Activated T-helper 1 cell treated with anti-CD3 and anti-CD28 coated beads, Interleukin-12 subunit alpha, Interleukin-12 subunit beta, Interleukin-2, Interleukin-4 antibody, amounts not matched to agents 30 ng/mL and 10 ng/mL and 1 ng/mL, durations not matched to agents 14 hours and 24 hours and 36 hours (primary cell): Measurements from ENCODE around the gene MSRB2. TPM values are rescaled to one million over a fixed set of nuclear protein-coding genes. Genes with fewer than 3 reads are reported as not detected.

Experiments used
- DNase-seq: peaks from one replicate; pipeline ENCODE4 v3.0.0; 2021; ENCODE audit warnings: low spot score
- H3K27ac Mint-ChIP-seq: one replicate; pipeline ENCODE4 v1.8.0; 2021; ENCODE audit warnings: mild to moderate bottlenecking, mixed read lengths
- H3K27me3 Mint-ChIP-seq: one replicate; pipeline ENCODE4 v1.8.0; 2022; ENCODE audit warnings: mild to moderate bottlenecking, moderate library complexity, mixed read lengths; ENCODE audit not compliant: insufficient read depth
- H3K36me3 Mint-ChIP-seq: one replicate; pipeline ENCODE4 v1.8.0; 2021; ENCODE audit warnings: low read depth, mixed read lengths
- H3K4me1 Mint-ChIP-seq: one replicate; pipeline ENCODE4 v1.8.0; 2021; ENCODE audit warnings: low read depth, mixed read lengths
- H3K4me3 Mint-ChIP-seq: one replicate; pipeline ENCODE4 v1.8.0; 2021; ENCODE audit warnings: mild to moderate bottlenecking, moderate library complexity, mixed read lengths
- H3K9me3 Mint-ChIP-seq: one replicate; pipeline ENCODE4 v1.8.0; 2021; ENCODE audit warnings: mixed read lengths
- intact Hi-C: fragments of 100-400 bp; cut with micrococcal nuclease; formaldehyde crosslinking; loops from one replicate; pipeline ENCODE4 v1.15.1; 2024
- total RNA-seq: library from RNA; stranded (reverse); gene quantifications from 2 replicates; pipeline ENCODE4 v1.2.3, GENCODE V29; 2022

Gene MSRB2
- 3.0 and 4.0 TPM in 2 replicates for total RNA-seq

- Mint-ChIP-seq H3K9me3 (peaks cover 2% of the 10 kb centered on the region), H3K4me1 (peaks cover 36% of the 10 kb centered on the region), H3K27me3 (peaks cover 6% of the 10 kb centered on the region), H3K27ac (peak within 1 kb of the TSS; percentile 91), H3K4me3 (peak within 1 kb of the TSS; percentile 92), H3K36me3 (no peaks in the 10 kb centered on the region)
- intact Hi-C loops, result loop anchor here (2.0 to 10.0 kb wide), 8 partner anchors 347 to 1601 kb away; partner anchors contain the start of genes DNAJC1 and SPAG6
- peak; percentile 64 for DNase-seq
Measured at GRCh38 chr10:23095404-23095965, at the start of gene MSRB2. Gene MSRB2, plus strand, starts transcription at chr10:23095579. Its CDS starts 30 bp downstream, at chr10:23095609.

DNA sequence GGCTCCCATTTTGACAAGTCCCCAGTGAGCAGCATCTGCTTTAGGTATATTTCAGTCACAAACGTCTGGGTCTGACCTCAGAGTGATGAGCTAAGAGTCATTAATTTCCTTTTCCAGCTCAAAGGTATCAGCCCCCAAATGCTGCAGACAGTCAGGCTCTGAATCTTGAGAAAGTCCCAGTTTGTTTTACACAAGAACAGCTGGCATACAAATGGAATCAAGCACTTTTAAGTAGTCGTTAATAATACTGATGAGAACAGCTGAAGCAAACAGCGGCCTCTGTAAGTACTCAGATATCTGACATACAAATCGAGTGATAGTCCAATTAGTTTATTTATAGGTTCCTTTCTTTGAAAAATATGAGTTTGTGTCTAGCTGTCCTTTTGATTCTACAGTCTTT lies 49.4 kb upstream of the MSRB2 start:
- Mint-ChIP-seq H3K4me1 (no peaks in the 10 kb centered on the region), H3K9me3 (no peaks in the 10 kb centered on the region), H3K36me3 (no peaks in the 10 kb centered on the region), H3K4me3 (no peak overlapping the region), H3K27ac (no peak overlapping the region), H3K27me3 (peaks cover 11% of the 10 kb centered on the region)
- intact Hi-C loops, result no loop called here
- DNase-seq, result no peak

GRCh38 chr10:23047201-23048050 lies 48.0 kb upstream of the MSRB2 start:
- Mint-ChIP-seq H3K4me3 (no peak overlapping the region), H3K27ac (no peak overlapping the region), H3K4me1 (no peaks in the 10 kb centered on the region), H3K27me3 (peaks cover 11% of the 10 kb centered on the region), H3K9me3 (no peaks in the 10 kb centered on the region), H3K36me3 (no peaks in the 10 kb centered on the region)
- no peak for DNase-seq
- intact Hi-C loops, result no loop called here

DNA sequence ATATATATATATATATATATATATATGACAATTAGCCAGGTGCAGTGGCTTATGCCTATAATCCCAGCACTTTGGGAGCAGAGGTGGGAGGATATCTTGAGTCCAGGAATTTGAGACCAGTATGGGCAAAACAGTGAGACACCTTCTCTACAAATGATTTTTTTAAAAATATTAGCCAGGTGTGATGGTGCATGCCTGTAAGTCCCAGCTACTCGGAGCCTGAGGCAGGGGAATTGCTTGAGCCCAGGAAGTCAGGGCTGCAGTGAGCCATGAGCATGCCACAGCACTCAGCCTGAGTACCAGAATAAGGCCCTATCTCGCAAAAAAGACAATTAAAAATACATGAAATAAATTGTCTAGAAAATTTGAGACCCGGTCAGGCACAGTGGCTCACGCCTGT lies 47.2 kb upstream of the MSRB2 start:
- Mint-ChIP-seq H3K9me3 (no peaks in the 10 kb centered on the region), H3K27me3 (peaks cover 11% of the 10 kb centered on the region), H3K27ac (no peak overlapping the region), H3K4me3 (no peak overlapping the region), H3K36me3 (no peaks in the 10 kb centered on the region), H3K4me1 (no peaks in the 10 kb centered on the region)
- DNase-seq, result no peak
- intact Hi-C loops, result no loop called here

DNA sequence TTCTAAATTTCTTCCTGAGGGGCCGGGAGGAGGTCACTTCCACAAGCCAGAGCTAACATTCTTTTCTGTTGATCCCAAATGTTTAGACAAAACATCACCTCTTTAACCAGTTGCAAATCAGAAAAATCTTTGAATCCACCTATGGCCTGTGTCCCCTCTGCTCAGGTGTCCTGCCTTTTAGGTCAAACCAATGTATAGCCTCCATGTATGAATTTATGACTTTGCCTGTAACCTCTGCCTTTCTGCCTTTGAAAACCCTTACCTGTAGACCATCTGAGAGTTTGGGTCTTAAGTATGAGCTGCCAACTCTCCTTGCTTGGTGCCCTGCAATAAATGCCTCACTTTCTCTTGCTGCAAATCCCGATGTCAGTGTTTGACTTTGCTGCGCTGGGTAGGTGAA lies 44.1 kb upstream of the MSRB2 start:
- Mint-ChIP-seq H3K4me3 (no peak overlapping the region), H3K4me1 (no peaks in the 10 kb centered on the region), H3K27me3 (peaks cover 7% of the 10 kb centered on the region), H3K27ac (no peak overlapping the region), H3K9me3 (no peaks in the 10 kb centered on the region), H3K36me3 (no peaks in the 10 kb centered on the region)
- intact Hi-C loops, result no loop called here
- no peak for DNase-seq

- H3K4me1 Mint-ChIP-seq, result no peaks in the 10 kb centered on the region
- H3K4me3 Mint-ChIP-seq, result no peak overlapping the region
- intact Hi-C loops, result no loop called here
- H3K27me3 Mint-ChIP-seq, result peaks cover 7% of the 10 kb centered on the region
- H3K27ac Mint-ChIP-seq, result no peak overlapping the region
- DNase-seq, result no peak
- H3K36me3 Mint-ChIP-seq, result no peaks in the 10 kb centered on the region
- no peaks in the 10 kb centered on the region for H3K9me3 Mint-ChIP-seq
Measured at GRCh38 chr10:23051855-23052331, 43.5 kb upstream of the MSRB2 start.

- no peak for DNase-seq
- H3K4me1 Mint-ChIP-seq, result no peaks in the 10 kb centered on the region
- H3K36me3 Mint-ChIP-seq, result no peaks in the 10 kb centered on the region
- peaks cover 7% of the 10 kb centered on the region for H3K27me3 Mint-ChIP-seq
- no peak overlapping the region for H3K27ac Mint-ChIP-seq
- no peaks in the 10 kb centered on the region for H3K9me3 Mint-ChIP-seq
- intact Hi-C loops, result no loop called here
- H3K4me3 Mint-ChIP-seq, result no peak overlapping the region
Measured at GRCh38 chr10:23053036-23053435, 42.3 kb upstream of the MSRB2 start.

- Mint-ChIP-seq H3K4me1 (no peaks in the 10 kb centered on the region), H3K27ac (no peak overlapping the region), H3K36me3 (no peaks in the 10 kb centered on the region), H3K4me3 (no peak overlapping the region), H3K27me3 (no peaks in the 10 kb centered on the region), H3K9me3 (no peaks in the 10 kb centered on the region)
- DNase-seq, result no peak
- intact Hi-C loops, result no loop called here
Measured at GRCh38 chr10:23055424-23056185, 39.8 kb upstream of the MSRB2 start.

GRCh38 chr10:23056186-23056579 lies 39.2 kb upstream of the MSRB2 start:
- intact Hi-C loops, result no loop called here
- Mint-ChIP-seq H3K27me3 (peaks cover 5% of the 10 kb centered on the region), H3K4me3 (no peak overlapping the region), H3K36me3 (no peaks in the 10 kb centered on the region), H3K4me1 (no peaks in the 10 kb centered on the region), H3K9me3 (no peaks in the 10 kb centered on the region), H3K27ac (no peak overlapping the region)
- no peak for DNase-seq

DNA sequence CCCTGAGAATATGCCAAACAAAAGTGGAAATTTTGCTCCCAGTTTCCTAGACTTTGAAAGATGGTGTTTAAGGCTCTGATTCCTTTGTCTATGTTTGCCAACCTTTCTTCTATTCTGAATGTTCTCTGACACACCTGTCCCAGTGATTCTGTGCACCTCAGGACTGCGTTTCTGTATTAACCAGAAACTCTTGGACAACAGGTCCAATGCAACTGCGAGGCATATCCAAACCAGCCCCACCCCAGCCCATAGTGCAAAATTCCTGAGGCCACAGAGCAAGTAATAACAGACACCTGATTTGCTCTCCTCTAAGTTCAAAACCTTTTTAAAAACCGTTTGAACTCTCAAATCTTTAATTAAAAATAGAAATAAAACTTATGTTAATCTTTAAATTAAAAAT lies 37.0 kb upstream of the MSRB2 start:
- H3K4me3 Mint-ChIP-seq, result no peak overlapping the region
- no peaks in the 10 kb centered on the region for H3K9me3 Mint-ChIP-seq
- DNase-seq, result no peak
- H3K36me3 Mint-ChIP-seq, result no peaks in the 10 kb centered on the region
- H3K4me1 Mint-ChIP-seq, result no peaks in the 10 kb centered on the region
- peaks cover 5% of the 10 kb centered on the region for H3K27me3 Mint-ChIP-seq
- intact Hi-C loops, result no loop called here
- H3K27ac Mint-ChIP-seq, result no peak overlapping the region

DNA sequence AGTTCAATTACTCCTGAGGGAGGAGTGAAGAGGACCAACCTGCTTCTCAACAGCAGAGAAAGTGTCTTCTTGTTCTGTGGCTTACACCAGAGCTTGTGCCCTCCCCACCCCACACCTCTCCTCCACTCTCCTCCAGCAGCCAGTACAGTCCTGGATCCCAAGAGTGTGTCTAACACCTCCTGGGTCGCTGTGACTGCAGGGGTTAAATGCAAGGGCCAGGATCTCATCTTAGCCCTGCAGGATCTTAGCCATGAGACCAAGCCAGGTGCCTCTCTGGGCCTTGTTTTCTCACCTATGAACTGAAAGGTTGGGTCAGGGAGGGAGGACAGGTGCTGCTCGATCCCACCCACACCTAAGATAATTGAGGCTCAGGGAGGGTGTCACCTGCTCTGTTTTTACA lies 34.5 kb upstream of the MSRB2 start:
- Mint-ChIP-seq H3K9me3 (no peaks in the 10 kb centered on the region), H3K4me3 (no peak overlapping the region), H3K27me3 (peaks cover 5% of the 10 kb centered on the region), H3K4me1 (no peaks in the 10 kb centered on the region), H3K27ac (no peak overlapping the region), H3K36me3 (no peaks in the 10 kb centered on the region)
- no peak for DNase-seq
- intact Hi-C loops, result loop anchor here (10.0 kb wide), 1 partner anchor 506 kb away; no protein-coding TSS in a partner anchor

DNA sequence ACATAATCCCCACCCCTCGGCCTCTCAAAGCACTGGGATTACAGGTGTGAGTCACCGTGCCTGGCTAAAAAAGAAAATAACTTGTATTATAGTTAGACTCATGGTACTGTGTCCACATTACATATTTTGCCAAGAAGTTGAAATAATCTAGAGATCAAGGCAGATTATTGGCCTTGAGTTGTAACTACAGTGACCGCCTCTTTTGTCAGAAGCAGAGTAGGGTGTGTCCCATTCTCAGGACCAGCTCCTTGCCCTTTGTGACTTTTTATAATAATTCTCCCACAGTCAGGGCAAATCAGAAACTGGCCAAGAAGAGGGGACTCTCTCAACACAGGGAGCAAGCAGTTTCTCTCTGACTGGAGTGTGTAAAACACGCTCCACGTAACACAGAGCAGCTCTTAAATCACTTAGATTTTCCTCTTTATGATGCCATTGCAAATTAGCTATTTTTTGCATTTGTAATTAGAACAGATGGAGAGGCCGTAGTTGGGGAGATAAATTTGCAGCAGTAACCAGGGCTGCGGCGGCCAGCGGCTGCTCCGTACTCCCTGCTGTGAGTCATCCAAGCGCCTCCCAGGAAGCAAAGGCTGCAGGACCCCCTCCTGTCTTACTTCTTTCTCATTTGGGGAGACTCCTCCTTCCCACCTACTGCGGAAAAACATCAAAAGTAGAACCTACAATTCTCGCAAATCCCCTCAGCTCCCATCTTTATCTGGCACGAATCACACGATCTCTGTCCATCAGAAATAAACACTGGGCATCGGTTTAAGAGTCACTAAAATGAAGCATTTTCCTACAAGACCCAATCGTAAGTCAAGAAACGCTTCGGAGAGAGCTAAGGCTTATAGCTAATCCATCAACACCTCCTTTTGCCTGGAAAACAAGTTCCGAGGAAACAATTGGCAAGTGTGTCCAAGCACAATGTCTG lies 32.1 kb upstream of the MSRB2 start:
- no peaks in the 10 kb centered on the region for H3K36me3 Mint-ChIP-seq
- no peak overlapping the region for H3K27ac Mint-ChIP-seq
- intact Hi-C loops, result loop anchor here (10.0 kb wide), 1 partner anchor 509 kb away; no protein-coding TSS in a partner anchor
- H3K9me3 Mint-ChIP-seq, result no peaks in the 10 kb centered on the region
- peaks cover 10% of the 10 kb centered on the region for H3K27me3 Mint-ChIP-seq
- no peaks in the 10 kb centered on the region for H3K4me1 Mint-ChIP-seq
- DNase-seq, result no peak
- H3K4me3 Mint-ChIP-seq, result no peak overlapping the region
